Bronchial epithelial cell (primary cell): ENCODE results near the gene TEX26. TPM values are rescaled to one million over a fixed set of nuclear protein-coding genes. Genes with fewer than 3 reads are reported as not detected.

Experiments
- DNase-seq: peaks from one replicate; pipeline ENCODE4 v3.0.0-alpha.2; 2010; ENCODE audit warnings: low read depth
- FAIRE-seq: peaks from 2 replicates; lab custom pipeline; 2011; peaks lifted over from hg19 to GRCh38; lab: Jason Lieb, UNC
- H3K27me3 ChIP-seq: 2 replicates; pipeline ENCODE4 v1.5.1; 2011; ENCODE audit warnings: low read length; ENCODE audit not compliant: control insufficient read depth, insufficient read depth
- H3K36me3 ChIP-seq: 2 replicates; pipeline ENCODE4 v1.5.1; 2011; ENCODE audit warnings: low read length; ENCODE audit not compliant: control insufficient read depth, insufficient read depth
- H3K4me3 ChIP-seq: 2 replicates; pipeline ENCODE4 v1.5.1; 2011; ENCODE audit warnings: mild to moderate bottlenecking, low read depth, low read length, control low read depth
- total RNA-seq: library from RNA; depleted of rRNA; stranded (reverse); fragments of >200 nt; gene quantifications from 2 replicates; pipeline ENCODE4 v1.2.1, GENCODE V29; 2014
- TF ChIP-seq, protein P1 (sequence below): IDR thresholded peaks from 2 replicates; pipeline ENCODE4 v1.5.1; 2011; ENCODE audit warnings: mild to moderate bottlenecking, moderate library complexity, low read length, control low read depth, inconsistent platforms; ENCODE audit not compliant: insufficient read depth, severe bottlenecking

The TEX26 gene
- total RNA-seq, 1 donor from 2014 or later, result not detected

DNA sequence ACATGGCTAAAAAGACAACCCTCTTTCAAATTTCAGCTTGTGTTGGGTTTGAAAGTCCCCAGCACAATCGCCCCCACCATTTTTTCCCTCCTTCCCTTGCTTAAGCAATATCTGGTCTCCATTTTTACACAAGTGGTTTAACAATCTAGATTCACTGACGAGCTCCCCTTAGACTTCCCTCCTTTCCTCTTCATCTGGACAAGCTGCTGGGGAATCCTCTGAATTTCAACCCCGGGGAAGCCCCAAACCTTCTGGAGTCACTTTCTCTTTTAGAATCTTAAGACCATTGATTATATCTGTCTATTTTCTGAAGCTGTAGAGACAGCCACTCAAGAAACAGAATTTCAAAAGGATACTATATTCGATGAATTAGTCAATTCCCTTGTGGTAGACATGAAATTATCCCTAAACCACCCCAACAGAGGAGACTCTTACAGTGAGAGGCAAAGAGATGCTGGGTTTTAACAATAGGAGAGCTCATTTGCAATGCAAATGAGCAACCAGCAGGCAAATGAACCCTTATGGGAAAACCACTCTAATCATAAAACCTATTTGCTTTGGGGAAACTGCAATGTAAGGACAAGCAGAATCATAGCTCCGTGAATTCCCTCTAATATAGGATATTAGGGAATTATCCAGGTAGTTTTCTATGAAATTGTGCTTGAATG, 78.9 kb downstream of the TEX26 start:
- DNase-seq (no peak), FAIRE-seq (no peak)
- Histone ChIP-seq H3K4me3 (no peak overlapping the region), H3K36me3 (no peaks in the 10 kb centered on the region), H3K27me3 (no peaks in the 10 kb centered on the region)
- TF ChIP-seq, protein P1, sequence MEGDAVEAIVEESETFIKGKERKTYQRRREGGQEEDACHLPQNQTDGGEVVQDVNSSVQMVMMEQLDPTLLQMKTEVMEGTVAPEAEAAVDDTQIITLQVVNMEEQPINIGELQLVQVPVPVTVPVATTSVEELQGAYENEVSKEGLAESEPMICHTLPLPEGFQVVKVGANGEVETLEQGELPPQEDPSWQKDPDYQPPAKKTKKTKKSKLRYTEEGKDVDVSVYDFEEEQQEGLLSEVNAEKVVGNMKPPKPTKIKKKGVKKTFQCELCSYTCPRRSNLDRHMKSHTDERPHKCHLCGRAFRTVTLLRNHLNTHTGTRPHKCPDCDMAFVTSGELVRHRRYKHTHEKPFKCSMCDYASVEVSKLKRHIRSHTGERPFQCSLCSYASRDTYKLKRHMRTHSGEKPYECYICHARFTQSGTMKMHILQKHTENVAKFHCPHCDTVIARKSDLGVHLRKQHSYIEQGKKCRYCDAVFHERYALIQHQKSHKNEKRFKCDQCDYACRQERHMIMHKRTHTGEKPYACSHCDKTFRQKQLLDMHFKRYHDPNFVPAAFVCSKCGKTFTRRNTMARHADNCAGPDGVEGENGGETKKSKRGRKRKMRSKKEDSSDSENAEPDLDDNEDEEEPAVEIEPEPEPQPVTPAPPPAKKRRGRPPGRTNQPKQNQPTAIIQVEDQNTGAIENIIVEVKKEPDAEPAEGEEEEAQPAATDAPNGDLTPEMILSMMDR, result no peak

DNA sequence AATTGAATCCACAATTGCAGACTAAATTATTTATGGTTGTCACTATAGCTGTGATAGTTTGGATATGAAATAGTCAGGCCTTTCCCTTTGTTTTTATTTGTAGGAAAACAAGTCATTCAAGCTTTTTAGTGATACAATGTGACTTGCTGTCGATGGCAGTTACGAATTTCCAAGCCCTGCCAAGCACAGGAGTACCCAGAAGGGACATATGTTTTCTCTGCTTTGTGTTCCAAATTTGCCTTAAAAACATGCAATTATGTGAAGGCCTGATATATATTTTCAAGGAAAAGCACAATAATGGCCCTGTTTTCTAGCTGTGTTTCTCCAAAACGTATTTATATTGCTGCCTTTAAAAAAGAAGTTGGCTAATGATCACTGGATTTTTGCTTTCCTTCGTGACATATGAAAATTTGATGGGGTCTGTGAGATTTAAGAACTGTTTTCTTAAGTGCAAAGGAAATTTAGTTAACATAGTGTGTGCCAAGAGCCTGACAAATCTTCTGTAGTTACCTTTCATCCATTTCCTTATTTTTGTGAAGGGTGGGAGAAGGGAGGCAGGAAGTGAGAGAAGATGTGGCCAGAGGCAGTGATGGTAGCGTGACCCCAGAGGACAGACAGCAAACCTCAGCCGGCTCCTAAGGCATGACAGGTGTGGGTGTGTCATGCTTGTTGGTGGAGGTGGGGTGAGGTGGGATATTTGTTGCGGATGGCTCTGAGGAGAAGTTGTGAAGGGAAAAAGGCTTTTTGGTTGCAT, 79.6 kb downstream of the TEX26 start:
- H3K27me3 ChIP-seq, result no peaks in the 10 kb centered on the region
- FAIRE-seq (no peak), DNase-seq (peak; percentile 5)
- H3K4me3 ChIP-seq, result no peak overlapping the region
- TF ChIP-seq, protein P1, result no peak
- H3K36me3 ChIP-seq, result no peaks in the 10 kb centered on the region

DNA sequence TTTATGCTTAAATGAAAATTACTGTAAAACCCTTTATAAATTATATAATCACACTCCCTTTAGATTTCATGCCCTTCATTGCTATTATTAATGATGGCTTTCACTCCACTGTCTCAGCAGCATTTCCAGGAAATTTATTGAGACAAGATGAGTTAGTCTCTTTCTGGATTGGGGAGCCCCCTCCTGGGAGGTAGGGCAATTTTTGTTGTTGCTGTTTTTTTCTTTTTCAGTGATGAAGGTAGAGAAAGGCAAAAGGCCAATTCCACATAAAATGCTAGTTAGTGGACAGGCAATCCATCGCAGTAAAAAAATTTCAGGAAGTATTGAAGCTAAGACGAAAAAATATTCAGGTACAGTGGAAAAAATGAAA, 80.2 kb downstream of the TEX26 start:
- peak; percentile 28 for DNase-seq
- Histone ChIP-seq H3K4me3 (no peak overlapping the region), H3K27me3 (no peaks in the 10 kb centered on the region), H3K36me3 (no peaks in the 10 kb centered on the region)
- no peak for FAIRE-seq
- TF ChIP-seq, protein P1, result no peak

DNA sequence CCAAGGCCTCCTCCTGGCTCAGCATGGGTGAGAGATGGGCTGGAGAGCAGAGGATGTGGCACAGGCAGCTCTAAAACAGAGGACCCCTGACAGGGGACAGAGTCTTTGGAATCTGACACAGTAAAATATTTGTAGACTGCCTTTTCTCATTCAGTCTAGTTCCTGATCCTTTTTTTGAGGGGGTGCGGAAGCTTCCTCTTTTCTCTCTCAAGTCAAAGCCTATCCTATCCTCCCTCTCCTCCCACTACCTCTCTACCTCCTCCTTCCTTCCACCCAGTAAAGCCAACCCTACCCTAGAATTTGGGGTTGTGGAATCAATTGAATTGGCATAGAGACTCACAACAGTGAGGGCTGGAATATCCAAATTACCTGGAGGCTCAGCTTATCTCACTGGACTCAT, 82.0 kb downstream of the TEX26 start:
- Histone ChIP-seq H3K27me3 (no peaks in the 10 kb centered on the region), H3K4me3 (no peak overlapping the region), H3K36me3 (no peaks in the 10 kb centered on the region)
- no peak for FAIRE-seq
- DNase-seq, result no peak
- TF ChIP-seq, protein P1, result no peak

DNA sequence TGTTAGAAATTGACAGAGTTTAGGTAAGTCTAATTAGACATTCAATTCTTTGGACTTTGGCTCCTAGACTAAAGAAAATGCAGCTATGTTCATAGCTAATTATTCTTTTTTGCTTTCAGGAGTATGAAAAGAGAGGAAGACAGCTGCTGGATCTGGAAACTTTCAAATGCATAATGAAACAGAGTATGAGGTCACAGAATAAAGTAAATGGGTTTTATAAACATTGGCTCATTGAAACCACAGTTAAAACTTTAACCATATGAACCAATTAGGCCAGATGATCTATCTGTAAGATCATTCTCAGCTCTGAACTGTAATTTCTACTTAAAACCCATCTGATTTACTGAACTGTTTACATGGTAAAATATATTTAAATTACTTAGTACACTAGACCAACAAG, 82.7 kb downstream of the TEX26 start:
- Histone ChIP-seq H3K4me3 (no peak overlapping the region), H3K27me3 (no peaks in the 10 kb centered on the region), H3K36me3 (no peaks in the 10 kb centered on the region)
- TF ChIP-seq, protein P1, result no peak
- DNase-seq (no peak), FAIRE-seq (no peak)
